Mucosa of descending colon (tissue), 3 donors: ENCODE data around the gene FAM111A. TPM values are rescaled to one million over a fixed set of nuclear protein-coding genes. Genes with fewer than 3 reads are reported as not detected.
"Not testable (repeated sequence)": the region's sequence is repeated elsewhere in the genome, so short reads cannot be mapped to it uniquely, and the experiment has no call there.

Experiments
- ATAC-seq: fragments of 200-7000 bp; cut with Tn5 transposase; one replicate; pipeline ENCODE4 v1.9.1; 2020; ENCODE audit warnings: mild to moderate bottlenecking, moderate library complexity
- DNase-seq, 3 donors: peaks; one replicate each; pipeline ENCODE4 v3.0.0-alpha.2; 2020
- H3K36me3 ChIP-seq: fragments of 200-600 bp; one replicate; pipeline ENCODE4 v1.8.0; 2021; ENCODE audit warnings: low read depth, mild to moderate bottlenecking
- H3K4me1 ChIP-seq: fragments of 200-600 bp; one replicate; pipeline ENCODE4 v1.8.0; 2021; ENCODE audit warnings: low read depth, mild to moderate bottlenecking
- H3K4me3 ChIP-seq: fragments of 200-600 bp; one replicate; pipeline ENCODE4 v1.8.0; 2021; ENCODE audit warnings: mild to moderate bottlenecking
- H3K9me3 ChIP-seq: fragments of 200-600 bp; one replicate; pipeline ENCODE4 v1.8.0; 2021; ENCODE audit warnings: mild to moderate bottlenecking
- intact Hi-C, 2 donors: fragments of 100-400 bp; cut with DNase I in 1 of 2; cut with micrococcal nuclease in 1 of 2; formaldehyde crosslinking; loops; one replicate each; pipeline versions ENCODE4 v1.11.0 to v1.11.1; 2022; cut with DNase I, micrococcal nuclease
- total RNA-seq, 3 donors: library from RNA; stranded (reverse); fragmentation: NEBNext Ultra II Directional in 2 of 3; extraction: Animal tissue kit (Norgen Biotek cat#: 25700) in 2 of 3; gene quantifications; one replicate each; pipeline versions ENCODE4 v1.2.1 to v1.2.4, GENCODE V29; 2021 to 2023
- TF ChIP-seq, protein P1 (sequence below): fragments of 200-600 bp; IDR thresholded peaks from one replicate; pipeline ENCODE4 v1.8.0; 2022; ENCODE audit warnings: antibody characterized with exemption, mild to moderate bottlenecking
- donor health status: DM: no; HTN: no; CAD: no; lungs with moderate emphysema.
- donor health status: DM: no; HTN: no; CAD: no.
- donor health status: DM: no; HTN: yes; CAD: no.

FAM111A gene
- total RNA-seq, 3 donors from 2014 or later, result 33.6 to 36.0 (median 35.6) TPM

DNA sequence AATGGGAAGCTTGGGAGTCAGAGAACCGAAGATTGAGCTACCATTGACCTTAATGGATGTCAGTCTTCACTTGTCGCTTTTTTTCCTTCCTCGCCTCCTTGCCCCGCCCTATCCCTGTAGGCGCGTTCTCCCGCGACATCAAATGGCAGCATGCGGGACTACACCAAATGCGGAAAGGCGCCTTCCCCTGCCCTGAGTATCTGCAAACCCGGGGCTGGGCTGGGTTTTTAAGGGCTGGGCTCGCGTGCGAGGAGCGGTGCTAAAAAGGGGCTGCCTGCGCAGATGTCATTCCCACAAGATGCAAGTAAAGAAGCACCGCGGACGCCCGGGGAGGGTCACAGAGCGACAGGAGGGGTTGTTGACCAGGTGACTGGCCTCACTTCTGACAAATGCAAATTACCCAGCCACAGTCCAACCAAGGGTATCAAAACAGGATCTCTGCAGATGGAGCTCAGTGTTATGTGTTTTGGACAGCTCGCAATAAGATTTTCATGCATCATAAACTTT lies 40.3 kb upstream of the FAM111A start:
- ATAC-seq (peak; percentile 57), DNase-seq (peak; percentile 76 to 79 (median 79))
- H3K4me3 ChIP-seq, result no peak overlapping the region
- TF ChIP-seq, protein P1, sequence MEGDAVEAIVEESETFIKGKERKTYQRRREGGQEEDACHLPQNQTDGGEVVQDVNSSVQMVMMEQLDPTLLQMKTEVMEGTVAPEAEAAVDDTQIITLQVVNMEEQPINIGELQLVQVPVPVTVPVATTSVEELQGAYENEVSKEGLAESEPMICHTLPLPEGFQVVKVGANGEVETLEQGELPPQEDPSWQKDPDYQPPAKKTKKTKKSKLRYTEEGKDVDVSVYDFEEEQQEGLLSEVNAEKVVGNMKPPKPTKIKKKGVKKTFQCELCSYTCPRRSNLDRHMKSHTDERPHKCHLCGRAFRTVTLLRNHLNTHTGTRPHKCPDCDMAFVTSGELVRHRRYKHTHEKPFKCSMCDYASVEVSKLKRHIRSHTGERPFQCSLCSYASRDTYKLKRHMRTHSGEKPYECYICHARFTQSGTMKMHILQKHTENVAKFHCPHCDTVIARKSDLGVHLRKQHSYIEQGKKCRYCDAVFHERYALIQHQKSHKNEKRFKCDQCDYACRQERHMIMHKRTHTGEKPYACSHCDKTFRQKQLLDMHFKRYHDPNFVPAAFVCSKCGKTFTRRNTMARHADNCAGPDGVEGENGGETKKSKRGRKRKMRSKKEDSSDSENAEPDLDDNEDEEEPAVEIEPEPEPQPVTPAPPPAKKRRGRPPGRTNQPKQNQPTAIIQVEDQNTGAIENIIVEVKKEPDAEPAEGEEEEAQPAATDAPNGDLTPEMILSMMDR, result peak; percentile 14
- peaks cover 10% of the 10 kb centered on the region for H3K4me1 ChIP-seq
- no peaks in the 10 kb centered on the region for H3K9me3 ChIP-seq
- intact Hi-C loops, result no loop called here
- H3K36me3 ChIP-seq, result no peaks in the 10 kb centered on the region

DNA sequence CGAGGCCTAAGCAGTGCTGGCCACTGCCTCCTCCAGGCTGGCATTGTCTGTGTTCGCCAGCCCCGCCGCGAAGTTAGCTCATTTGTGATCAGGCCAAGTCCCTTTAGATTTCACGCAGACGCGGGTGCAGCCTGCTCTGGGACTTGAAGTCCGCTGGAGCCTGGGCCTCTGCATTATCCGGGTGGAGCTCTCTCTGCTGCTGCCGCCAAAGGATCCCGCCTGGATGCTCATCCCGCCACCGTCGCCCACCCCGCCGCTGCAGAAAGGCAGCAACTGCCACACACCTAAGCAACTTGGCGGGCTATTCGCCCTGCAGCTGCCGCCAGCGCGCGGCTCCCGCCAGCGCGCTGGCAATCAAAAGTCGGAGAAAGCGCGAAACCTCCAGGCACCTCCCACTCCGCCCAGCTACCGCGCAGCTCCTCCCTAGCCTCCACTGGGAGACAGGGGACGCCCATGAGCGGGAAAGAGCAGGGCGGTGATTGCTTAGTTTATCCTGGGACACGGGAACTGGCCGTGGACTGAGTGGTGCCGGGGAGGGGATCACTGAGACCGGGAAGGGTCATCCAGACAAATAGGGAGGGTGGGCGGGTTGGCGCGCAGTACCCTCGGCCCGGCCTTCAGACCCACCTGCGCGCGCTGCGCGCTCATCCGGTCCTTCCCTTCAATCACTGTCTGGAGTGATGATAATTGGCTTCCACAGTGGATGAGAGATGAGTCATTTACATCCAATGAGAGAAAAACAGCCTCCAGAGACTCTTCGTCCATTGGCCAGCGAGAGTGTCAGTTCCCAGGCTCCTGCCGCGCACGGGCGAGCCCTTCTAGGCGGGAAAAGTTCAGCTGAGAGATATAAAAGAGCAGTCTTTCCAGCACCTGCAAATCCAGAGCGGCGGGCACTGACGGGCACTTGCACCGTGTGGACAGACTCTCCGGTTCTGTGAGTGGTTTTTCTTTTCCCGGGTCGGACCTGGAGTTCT lies 36.0 kb upstream of the FAM111A start, which contains the start of gene FAM111B:
TSS of gene FAM111B (plus strand) at position 875 of the 974 bp plus-strand sequence. CDS start 2,389 bp downstream, outside the sequence.
- DNase-seq (peak; percentile 88 to 91 (median 89)), ATAC-seq (peak; percentile 96)
- Histone ChIP-seq H3K4me1 (peaks cover 15% of the 10 kb centered on the region), H3K4me3 (peak within 1 kb of the TSS; percentile 16), H3K36me3 (no peaks in the 10 kb centered on the region), H3K9me3 (no peaks in the 10 kb centered on the region)
- TF ChIP-seq, protein P1, result no peak
- intact Hi-C loops, result loop anchor here in 1 of 2 donors (5.0 kb wide), 1 partner anchor 36 kb away; the partner anchor contains the start of gene FAM111A

DNA sequence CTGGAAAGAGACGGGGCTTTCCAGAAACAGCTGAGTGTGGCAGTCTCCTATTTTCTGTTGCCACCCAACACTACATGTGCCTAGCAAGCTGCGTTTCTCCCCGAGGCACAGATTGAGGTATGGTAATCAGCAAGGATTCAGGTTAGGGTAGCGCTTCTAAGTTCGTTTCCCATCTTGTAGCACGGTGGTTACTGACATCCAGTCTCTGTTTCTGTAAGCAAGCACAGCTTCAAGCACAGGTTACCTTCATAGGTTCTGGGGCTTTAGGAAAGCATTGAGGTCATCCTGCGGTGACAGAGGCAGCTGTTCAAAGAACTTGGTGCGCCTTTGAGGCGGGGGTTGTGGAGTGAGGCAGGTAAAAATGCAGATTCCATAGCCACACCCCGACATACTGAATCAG lies 34.9 kb upstream of the FAM111A start:
- not testable (repeated sequence) for H3K4me3 ChIP-seq, H3K36me3 ChIP-seq, H3K9me3 ChIP-seq, ATAC-seq, DNase-seq
- intact Hi-C loops, result loop anchor here in 1 of 2 donors (5.0 kb wide), 1 partner anchor 35 kb away; the partner anchor contains the start of gene FAM111A
- peaks cover 15% of the 10 kb centered on the region for H3K4me1 ChIP-seq

DNA sequence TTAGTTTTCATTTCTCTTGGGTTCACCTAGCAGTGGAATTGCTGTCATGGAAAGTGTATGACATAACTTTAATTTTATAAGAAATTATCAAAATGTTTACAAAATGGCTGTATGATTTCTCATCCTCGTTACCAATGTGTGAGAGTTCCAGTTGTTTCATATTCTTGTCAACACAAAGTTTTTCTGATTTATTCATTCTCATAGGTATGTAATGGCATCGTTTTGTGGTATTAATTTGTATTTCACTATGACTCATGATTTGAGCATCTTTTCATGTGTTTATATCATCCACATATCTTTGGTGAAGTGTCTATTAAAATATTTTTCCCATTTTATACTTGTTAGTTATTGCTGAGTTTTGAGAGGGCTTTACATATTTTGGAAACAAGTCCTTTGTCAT lies 30.2 kb upstream of the FAM111A start:
- H3K4me1 ChIP-seq, result peaks cover 3% of the 10 kb centered on the region
- DNase-seq (no peak), ATAC-seq (no peak)
- no peak overlapping the region for H3K4me3 ChIP-seq
- H3K36me3 ChIP-seq, result no peaks in the 10 kb centered on the region
- intact Hi-C loops, result no loop called here
- TF ChIP-seq, protein P1, result no peak
- H3K9me3 ChIP-seq, result peaks cover 2% of the 10 kb centered on the region

DNA sequence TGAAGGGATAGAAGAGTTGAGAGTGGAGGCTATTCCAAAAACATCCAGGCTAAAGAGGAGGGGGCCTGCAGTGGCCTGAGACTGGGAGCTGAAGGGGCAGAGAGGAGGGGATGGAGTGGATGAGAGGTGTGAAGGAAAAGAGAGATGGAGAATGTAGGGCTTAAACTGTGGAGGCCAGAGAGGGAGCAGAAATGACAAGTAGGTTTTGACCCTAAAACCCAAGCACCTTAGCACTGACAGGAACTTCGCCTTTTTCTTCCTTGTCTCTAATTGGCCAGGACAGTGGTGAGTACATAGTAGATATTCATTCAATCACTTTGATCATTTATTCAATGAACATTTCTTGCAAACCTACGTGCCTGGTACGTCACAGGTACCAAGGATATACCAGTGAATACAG lies 28.3 kb upstream of the FAM111A start:
- Histone ChIP-seq H3K4me3 (no peak overlapping the region), H3K9me3 (peaks cover 19% of the 10 kb centered on the region), H3K4me1 (no peaks in the 10 kb centered on the region), H3K36me3 (no peaks in the 10 kb centered on the region)
- DNase-seq (no peak), ATAC-seq (no peak)
- TF ChIP-seq, protein P1, result no peak
- intact Hi-C loops, result no loop called here

DNA sequence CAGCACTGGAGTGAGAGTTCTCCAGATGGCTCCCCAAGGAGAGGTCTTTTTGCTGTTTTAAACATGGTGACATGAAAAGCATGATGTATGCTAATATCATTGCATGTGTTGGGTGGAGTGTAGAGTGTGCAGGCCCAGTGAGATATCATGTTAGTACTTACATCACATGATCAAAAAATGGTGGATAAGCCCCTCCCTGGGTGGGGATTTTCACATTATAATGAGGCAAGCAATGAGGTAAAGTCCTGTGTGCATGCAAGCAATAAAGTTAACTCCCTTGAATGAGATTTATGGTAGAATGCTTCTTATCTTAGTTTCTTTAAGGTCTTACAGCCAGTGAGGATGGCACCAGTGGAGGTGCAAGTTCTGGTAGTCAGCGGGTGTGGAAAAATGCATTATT lies 27.1 kb upstream of the FAM111A start:
- Histone ChIP-seq H3K9me3 (peaks cover 21% of the 10 kb centered on the region), H3K4me3 (no peak overlapping the region), H3K4me1 (no peaks in the 10 kb centered on the region), H3K36me3 (no peaks in the 10 kb centered on the region)
- DNase-seq (peak in 1 of 3 donors; percentile 17), ATAC-seq (peak; percentile 53)
- TF ChIP-seq, protein P1, result no peak
- intact Hi-C loops, result no loop called here
